HFFc6 (cell line): ENCODE measurements around the gene FOXP1. TPM values are rescaled to one million over a fixed set of nuclear protein-coding genes. Genes with fewer than 3 reads are reported as not detected.

Experiments
- DNase-seq: peaks from one replicate; pipeline ENCODE4 v3.0.0-alpha.2; 2018
- H3K27ac Mint-ChIP-seq: 2 replicates; pipeline ENCODE4 v1.8.0; 2020; ENCODE audit warnings: mild to moderate bottlenecking, mixed read lengths
- H3K27me3 Mint-ChIP-seq: 2 replicates; pipeline ENCODE4 v1.8.0; 2021; ENCODE audit warnings: mild to moderate bottlenecking, moderate library complexity, mixed read lengths; ENCODE audit not compliant: insufficient read depth
- H3K36me3 Mint-ChIP-seq: 2 replicates; pipeline ENCODE4 v1.8.0; 2021; ENCODE audit warnings: low read depth, mixed read lengths
- H3K4me1 Mint-ChIP-seq: 2 replicates; pipeline ENCODE4 v1.8.0; 2020; ENCODE audit warnings: low read depth, mixed read lengths
- H3K4me3 Mint-ChIP-seq: 2 replicates; pipeline ENCODE4 v1.8.0; 2020; ENCODE audit warnings: mild to moderate bottlenecking, moderate library complexity, mixed read lengths
- H3K9me3 Mint-ChIP-seq: 2 replicates; pipeline ENCODE4 v1.8.0; 2020; ENCODE audit warnings: mild to moderate bottlenecking, mixed read lengths
- CTCF ChIP-seq: fragments of 200-600 bp; sonication (generic); IDR thresholded peaks from 2 replicates; pipeline ENCODE4 v1.5.0; 2021; ENCODE audit warnings: antibody characterized with exemption, mild to moderate bottlenecking
- total RNA-seq, 6 experiments: library from RNA; stranded (reverse); fragmentation: NEBNext Ultra II Directional; extraction: Animal tissue kit (Norgen Biotek cat#: 25700); gene quantifications; 2 replicates in 1 of 6; 3 replicates in 5 of 6; pipeline ENCODE4 v1.2.3, GENCODE V29; 2021

FOXP1 gene
- total RNA-seq, 6 experiments from 2014 or later: 32.2 to 59.3 (median 52.0) TPM

DNA sequence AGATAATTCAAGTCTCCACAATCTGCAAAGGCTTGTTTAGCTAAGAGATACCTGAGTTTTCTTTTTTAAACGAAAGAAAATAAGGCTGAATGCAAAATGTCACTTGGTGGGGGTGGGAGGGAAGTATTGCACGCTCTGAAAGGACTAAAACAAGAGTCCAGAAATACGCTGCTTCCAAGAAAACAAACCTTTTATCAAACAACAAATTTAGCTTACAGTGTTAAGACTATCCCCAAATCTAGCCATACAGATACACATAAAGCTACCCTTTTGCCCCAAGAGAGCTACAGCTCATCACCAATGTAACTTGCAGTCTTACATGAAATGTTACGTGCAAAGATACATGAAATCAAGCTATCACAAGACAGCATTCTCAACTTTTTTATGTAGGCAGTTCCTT lies 522.5 kb downstream of the FOXP1 start:
- peaks cover 21% of the 10 kb centered on the region for H3K36me3 Mint-ChIP-seq
- TF ChIP-seq CTCF: no peak

GRCh38 chr3:71060536-71060935 lies 523.0 kb downstream of the FOXP1 start:
- no peak overlapping the region; the same call in 1 of the 2 replicates for H3K4me3 Mint-ChIP-seq
- no peaks in the 10 kb centered on the region; the same call in 1 of the 2 replicates for H3K27me3 Mint-ChIP-seq
- H3K27ac Mint-ChIP-seq: peak overlapping the region; percentile 51; the same call in 1 of the 2 replicates
- no peaks in the 10 kb centered on the region for H3K9me3 Mint-ChIP-seq
- H3K4me1 Mint-ChIP-seq: peaks cover 1% of the 10 kb centered on the region
- DNase-seq: no peak
- H3K36me3 Mint-ChIP-seq: peaks cover 26% of the 10 kb centered on the region
- no peak for TF ChIP-seq CTCF

More for the DNA sequence above, 522.5 kb downstream of the FOXP1 start:
- Mint-ChIP-seq H3K4me3 (no peak overlapping the region), H3K27me3 (no peaks in the 10 kb centered on the region), H3K4me1 (peaks cover 6% of the 10 kb centered on the region), H3K27ac (no peak overlapping the region), H3K9me3 (no peaks in the 10 kb centered on the region)
- no peak for DNase-seq

DNA sequence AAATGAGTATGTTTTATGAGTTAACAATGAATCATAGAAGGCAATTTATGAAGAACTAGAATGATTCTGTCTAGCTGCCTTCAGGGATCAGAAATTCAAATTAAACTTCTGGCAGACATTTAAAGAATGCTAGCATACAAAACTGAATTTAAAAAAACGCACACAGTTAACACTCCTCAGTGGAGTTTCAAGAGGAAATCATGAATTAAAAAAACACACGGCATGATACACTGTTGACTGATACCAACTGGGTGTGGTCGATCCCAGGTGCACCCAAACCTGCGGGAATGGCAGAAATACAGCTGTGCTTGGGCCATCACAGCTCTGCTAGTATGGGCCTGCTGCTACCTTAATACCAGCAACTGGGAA lies 526.0 kb downstream of the FOXP1 start:
- H3K4me1 Mint-ChIP-seq: no peaks in the 10 kb centered on the region
- TF ChIP-seq CTCF: no peak
- DNase-seq: no peak
- peaks cover 41% of the 10 kb centered on the region for H3K36me3 Mint-ChIP-seq
- peak overlapping the region; percentile 81 for H3K27ac Mint-ChIP-seq
- H3K27me3 Mint-ChIP-seq: peaks cover 2% of the 10 kb centered on the region; the same call in 1 of the 2 replicates
- H3K9me3 Mint-ChIP-seq: no peaks in the 10 kb centered on the region
- peak overlapping the region; percentile 76 for H3K4me3 Mint-ChIP-seq

DNA sequence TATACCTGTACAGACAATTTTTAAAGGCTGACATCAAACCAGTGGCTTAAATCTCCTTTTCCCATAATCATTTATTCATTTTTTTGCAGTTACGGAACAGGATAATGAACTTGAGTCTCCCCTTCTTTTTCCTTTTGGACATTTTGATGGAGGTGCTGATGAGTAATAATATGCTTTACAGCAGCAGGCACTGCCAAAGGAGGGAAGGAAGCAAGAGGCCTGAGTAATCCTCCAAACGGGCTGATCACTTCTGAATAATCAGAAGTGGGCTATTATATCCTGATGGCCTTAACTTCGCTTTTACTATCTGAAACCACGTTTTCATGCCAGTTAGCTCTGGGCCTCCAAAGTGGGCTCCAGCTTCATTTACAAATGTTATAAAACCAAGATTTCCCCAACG lies 527.2 kb downstream of the FOXP1 start:
- no peaks in the 10 kb centered on the region for H3K4me1 Mint-ChIP-seq
- no peak for TF ChIP-seq CTCF
- peaks cover 2% of the 10 kb centered on the region; the same call in 1 of the 2 replicates for H3K27me3 Mint-ChIP-seq
- peak overlapping the region; percentile 76; the same call in 1 of the 2 replicates for H3K4me3 Mint-ChIP-seq
- H3K9me3 Mint-ChIP-seq: no peaks in the 10 kb centered on the region
- no peak for DNase-seq
- peaks cover 43% of the 10 kb centered on the region; the same call in 1 of the 2 replicates for H3K36me3 Mint-ChIP-seq
- peak overlapping the region; percentile 81 for H3K27ac Mint-ChIP-seq

DNA sequence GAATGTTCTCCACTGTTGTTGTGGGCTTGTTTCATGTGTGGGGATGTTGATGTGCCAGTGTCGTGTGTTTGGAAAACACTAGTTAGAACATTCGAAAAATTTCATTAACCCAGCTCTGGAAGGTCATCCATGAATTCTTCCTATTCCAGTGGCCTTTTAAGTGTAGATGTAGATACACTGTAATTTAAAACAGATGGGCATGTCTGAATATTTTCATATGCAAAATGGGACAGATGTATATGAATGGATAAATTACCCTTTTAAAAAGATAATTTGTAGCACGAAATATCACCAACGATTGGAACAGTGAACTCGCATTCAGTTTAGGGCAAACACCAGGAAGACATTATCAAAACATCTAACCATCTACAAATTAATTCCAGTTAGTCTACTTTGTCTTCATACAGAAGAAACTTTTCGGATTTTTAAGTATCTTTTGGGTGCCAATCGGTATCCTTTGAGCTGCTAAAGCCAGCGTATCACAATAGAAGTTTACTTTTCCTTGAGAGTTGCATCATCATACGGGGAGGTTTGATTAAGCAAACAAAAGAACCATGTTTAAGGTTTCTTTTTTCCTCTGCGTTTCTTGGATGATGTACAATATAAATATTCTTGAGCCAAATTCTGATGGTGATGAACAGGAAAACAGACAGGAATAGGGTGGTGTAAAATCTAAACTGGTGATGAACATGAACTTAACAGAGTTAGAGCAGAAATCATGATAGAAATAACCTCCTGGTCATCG lies 528.1 kb downstream of the FOXP1 start:
- Mint-ChIP-seq H3K4me1 (no peaks in the 10 kb centered on the region), H3K4me3 (peak overlapping the region; percentile 76; the same call in 1 of the 2 replicates), H3K27ac (peak overlapping the region; percentile 81; the same call in 1 of the 2 replicates), H3K27me3 (peaks cover 2% of the 10 kb centered on the region; the same call in 1 of the 2 replicates), H3K36me3 (peaks cover 42% of the 10 kb centered on the region; the same call in 1 of the 2 replicates), H3K9me3 (no peaks in the 10 kb centered on the region)
- TF ChIP-seq CTCF: no peak
- DNase-seq: no peak
